SKM-1 (cell line): Measurements from ENCODE around the gene TLE2.

Experiments used
- DNase-seq: peaks from one replicate; lab custom pipeline; 2025; ENCODE audit not compliant: unreplicated experiment; lab: John Stamatoyannopoulos, UW

Gene TLE2

GRCh38 chr19:2962018-2962670 lies 66.9 kb downstream of the TLE2 start:
- peak; percentile 27 for DNase-seq

GRCh38 chr19:2960120-2960519 lies 69.0 kb downstream of the TLE2 start:
- no peak for DNase-seq

DNA sequence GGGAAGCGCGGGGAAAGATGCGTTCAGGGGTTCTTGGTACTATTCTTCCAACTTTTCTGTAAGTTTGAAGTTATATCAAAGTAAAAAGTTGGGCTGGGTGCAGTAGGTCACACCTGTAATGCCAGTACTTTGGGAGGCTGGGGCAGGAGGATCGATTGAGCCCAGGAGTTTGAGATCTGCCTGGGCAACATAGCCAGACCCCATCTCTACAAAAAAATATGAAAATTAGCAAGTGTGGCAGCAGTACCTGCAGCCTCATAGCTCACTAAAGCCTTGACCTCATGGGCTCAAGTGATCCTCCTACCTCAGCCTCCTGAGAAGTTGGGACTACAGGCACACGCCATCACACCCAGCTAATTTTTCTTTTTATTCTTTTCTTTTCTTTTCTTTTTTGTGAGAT lies 71.9 kb downstream of the TLE2 start:
- no peak for DNase-seq

DNA sequence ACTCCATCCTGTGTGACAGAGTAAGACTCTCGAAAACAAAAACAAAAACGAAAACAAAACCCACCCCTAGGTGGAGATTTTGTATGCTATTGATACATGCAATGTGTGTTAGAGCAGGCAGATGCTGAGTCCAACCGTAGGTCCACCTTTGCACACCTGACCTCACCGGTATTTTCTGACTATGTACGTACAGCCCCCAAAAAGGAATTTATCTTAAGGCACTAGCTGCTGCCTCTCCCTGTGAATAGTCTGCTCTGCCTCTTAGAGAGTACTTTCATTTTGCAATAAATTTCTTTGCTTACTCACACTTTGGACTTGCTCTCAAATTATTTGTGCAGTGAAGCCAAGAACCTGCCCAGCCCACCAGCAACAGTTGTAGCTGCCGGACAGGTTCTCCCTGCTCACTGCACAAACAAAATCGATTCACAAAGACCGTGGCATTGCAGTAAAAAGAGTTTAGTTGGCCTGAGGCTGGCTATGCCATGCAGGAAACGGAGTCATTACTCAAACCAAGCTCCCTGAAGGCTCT lies 76.1 kb downstream of the TLE2 start:
- DNase-seq: no peak

DNA sequence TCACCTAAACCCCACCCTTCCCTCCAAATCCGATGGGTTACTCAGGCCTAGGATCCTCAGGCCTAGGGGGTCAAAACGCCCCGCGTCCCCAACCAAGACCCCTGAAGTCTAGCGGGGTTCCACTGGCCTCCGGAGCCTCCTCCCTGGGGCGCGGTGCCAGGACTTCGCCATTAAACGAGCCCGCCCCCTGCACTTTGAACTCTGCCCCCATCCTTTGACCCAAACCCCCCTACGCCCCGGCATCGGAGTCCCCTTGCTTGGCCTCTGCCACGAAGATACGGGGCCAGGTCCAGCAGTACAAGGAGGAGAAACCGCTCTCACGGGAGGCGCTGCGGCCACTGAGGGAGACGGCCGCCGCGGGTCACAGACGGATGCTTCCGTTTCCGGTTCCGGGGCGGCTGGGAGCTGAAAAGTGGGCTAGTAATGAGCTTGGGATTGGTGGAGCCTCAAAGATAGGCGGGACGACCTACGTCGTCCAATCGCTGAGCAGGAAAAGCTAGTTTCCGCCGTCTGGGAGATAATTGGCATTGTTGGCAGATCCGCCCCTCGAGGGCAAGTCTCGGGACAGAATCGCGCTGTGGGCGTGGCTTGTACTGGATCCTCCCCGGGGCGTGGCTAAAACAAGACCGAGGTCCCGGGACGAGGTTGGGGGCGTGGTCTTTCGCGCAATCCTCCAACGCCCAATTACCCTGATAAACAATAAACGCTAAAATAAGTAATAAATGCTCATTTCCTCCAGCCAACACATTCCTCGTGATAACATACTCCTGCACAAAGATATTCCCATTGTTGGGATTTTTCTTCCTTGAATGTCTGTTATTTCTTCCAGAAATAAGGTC lies 78.6 kb downstream of the TLE2 start:
- DNase-seq: peak; percentile 95

DNA sequence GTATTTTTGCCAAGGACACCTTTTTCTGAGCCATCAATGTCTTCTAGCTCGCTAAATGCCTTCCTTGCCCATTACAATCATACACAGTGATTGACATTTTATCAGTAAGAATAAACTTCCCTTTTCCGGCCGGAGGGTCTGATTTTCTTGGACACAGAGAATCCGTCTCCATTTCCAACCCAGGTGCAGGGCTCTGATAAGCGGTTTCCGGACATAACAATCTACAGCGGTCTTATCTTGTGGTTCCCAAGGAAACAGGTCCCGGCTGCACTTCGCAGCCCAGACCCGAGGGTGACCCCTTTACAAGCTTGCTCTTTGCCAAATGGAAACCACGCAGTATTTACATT lies 79.2 kb downstream of the TLE2 start:
- no peak for DNase-seq
